GM18870 (cell line): ENCODE measurements around the gene NLRP5.

Experiments
- ATAC-seq: cut with Tn5 transposase; IDR thresholded peaks from one replicate; pipeline ENCODE4 v1.9.1; 2021; ENCODE audit warnings: moderate library complexity; ENCODE audit not compliant: unreplicated experiment

Gene NLRP5

GRCh38 chr19:56071151-56071550 lies 84.6 kb downstream of the NLRP5 start:
- no peak for ATAC-seq

- ATAC-seq, result no peak
These were observed 89.9 kb downstream of the NLRP5 start for GRCh38 chr19:56076498-56076897.

- no peak for ATAC-seq
These were observed 93.0 kb downstream of the NLRP5 start for GRCh38 chr19:56079609-56080008.

- ATAC-seq, result peak; percentile 66
These were observed 94.3 kb downstream of the NLRP5 start for GRCh38 chr19:56080669-56081401.

DNA sequence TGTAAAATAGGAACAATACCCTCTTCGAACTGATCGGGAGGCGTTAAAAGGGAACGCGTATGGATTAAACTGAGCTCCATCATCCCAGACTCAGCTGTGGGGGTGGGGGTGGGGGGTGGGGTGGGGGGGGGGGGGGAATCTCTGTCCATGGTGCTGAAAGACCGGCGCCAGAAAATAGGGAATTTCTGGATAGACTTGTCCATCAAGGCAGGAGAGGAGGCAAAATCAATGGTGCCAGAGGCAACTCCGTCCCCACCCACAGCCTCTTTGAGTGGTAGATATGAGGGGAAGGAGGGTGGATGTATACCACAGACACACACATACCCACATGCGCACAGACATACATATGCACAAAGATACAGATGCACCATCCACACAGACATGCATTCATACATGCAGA lies 97.1 kb downstream of the NLRP5 start:
- ATAC-seq, result no peak

DNA sequence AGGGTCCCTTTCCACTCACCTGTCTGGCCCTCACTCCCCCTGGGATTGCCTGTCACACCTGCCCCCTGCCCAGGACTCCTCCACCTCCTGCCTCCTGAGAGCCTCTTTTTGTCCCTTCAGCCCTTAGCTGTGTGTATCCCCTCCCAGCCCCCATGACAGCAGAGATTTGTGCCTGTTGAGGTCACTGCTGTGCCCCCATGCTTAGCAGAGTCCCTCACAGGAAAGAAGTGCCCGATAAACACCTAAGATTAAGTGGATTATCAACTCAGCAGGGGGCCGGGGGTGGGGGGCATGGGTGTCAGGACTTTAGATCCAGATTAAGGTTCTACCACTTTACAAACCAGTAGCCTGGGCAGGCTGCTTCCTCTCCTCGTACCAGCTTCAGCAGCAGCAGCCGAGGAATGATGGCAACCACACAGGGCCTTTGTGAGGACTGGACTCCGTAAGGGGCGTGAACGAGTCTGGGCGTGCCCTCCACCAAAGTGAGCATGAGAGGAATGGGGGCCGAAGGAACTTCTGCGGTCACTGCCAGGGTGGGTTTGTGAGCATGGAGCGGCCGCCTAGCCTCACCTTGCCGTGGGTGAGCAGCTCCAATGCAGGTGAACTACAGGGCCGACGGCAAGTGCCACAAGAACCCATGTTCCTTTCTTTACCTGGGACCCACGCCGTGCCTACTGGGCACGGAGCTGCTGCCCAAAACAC lies 98.4 kb downstream of the NLRP5 start:
- no peak for ATAC-seq

- ATAC-seq, result no peak
These were observed 99.1 kb downstream of the NLRP5 start for GRCh38 chr19:56085571-56086275.

DNA sequence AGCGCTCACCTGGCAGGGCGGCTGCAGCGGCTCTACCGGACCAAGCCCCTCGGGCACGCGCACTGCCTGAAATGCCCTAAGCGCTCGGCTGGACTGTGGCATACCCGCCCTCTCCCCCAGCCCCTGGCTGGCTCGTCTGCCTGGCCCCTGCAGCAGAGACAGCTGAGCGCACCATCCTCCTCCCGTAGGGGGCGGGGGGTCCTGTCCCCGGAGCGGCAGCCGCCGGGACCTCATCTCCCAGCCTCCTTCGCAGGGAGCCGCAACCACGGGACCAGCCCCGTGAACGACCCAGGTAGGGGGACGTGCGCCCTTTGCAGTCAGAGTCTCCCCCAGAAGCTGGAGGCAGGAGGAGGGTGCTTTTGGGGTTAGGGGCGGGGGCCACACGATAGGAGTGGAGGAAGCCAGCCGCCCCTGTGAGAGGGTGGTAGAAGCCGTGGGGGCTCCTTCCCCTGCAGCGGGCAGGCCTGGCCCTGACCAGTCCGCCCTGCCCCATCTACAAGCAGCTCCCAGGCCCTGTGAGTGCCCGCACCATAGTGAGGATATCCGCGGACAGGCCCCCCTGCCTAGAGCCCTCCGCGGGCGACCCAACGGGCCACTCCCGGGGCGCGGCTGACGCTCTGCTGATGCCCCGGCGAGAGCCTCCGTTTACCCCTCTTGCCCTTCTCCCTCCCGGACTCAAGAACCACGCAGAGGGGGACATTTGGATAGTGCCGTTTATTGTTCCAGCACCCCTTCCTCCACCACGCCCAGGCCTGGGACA lies 100.3 kb downstream of the NLRP5 start:
- ATAC-seq, result no peak

- no peak for ATAC-seq
These were observed 101.3 kb downstream of the NLRP5 start for GRCh38 chr19:56087647-56088496.

- no peak for ATAC-seq
These were observed 102.1 kb downstream of the NLRP5 start for GRCh38 chr19:56088497-56089215.

DNA sequence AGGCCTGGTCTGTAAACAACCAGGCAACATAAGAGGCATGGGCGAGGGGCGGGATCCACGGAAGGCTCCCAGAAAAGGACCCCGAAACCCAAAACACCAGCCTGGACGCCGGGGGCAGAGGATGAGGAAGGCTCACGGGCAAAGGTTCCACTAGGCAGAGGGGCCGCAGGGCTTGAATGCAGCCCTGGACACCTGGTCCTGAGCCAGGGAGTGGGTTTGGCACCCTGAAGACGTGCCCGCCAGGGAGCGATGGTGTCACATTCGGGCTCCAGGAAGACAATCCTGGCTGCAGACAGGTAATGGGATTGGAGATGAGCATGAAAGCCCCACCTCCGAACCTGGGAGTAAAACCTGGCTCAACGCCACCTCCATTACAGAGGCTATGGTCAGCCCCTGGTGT lies 102.8 kb downstream of the NLRP5 start:
- ATAC-seq, result no peak

GRCh38 chr19:56091066-56091490 lies 104.5 kb downstream of the NLRP5 start:
- ATAC-seq, result no peak

DNA sequence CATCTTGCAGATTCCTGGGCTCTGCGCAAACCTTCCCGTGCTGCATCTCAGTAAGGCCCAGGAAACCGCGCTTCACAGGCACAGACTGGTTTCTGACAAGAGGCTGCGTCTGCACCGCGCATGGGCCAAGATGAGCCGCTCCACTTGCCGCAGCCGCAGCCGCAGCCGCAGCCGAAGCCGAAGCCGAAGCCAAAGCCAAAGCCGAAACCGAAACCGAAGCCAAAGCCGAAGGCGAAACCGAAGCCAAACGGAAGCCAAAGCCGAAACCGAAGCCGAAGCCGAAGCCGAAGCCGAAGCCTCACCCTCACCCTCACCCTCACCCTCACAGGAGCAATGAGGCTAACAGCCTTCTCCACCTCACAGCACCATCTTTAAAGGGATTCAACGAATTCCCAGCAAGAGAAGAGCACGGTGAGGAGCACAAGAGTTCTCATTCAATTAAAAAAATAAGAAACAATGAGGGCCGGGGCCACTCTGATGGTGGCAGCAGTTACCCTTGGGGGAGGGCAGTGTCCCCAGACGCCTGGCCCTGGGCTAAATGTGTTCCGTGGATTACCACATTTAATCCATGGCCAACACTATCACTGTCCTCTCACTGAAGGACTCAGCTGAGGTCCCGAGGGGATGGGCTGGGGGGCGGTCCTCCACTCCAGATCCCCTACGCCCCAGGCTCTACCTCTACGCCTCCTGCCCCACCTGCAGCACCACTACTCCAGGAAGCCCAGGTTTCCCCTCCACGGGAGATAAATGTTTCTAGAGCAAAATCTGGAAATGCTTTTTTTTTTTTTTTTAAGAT lies 105.4 kb downstream of the NLRP5 start:
- ATAC-seq, result no peak

DNA sequence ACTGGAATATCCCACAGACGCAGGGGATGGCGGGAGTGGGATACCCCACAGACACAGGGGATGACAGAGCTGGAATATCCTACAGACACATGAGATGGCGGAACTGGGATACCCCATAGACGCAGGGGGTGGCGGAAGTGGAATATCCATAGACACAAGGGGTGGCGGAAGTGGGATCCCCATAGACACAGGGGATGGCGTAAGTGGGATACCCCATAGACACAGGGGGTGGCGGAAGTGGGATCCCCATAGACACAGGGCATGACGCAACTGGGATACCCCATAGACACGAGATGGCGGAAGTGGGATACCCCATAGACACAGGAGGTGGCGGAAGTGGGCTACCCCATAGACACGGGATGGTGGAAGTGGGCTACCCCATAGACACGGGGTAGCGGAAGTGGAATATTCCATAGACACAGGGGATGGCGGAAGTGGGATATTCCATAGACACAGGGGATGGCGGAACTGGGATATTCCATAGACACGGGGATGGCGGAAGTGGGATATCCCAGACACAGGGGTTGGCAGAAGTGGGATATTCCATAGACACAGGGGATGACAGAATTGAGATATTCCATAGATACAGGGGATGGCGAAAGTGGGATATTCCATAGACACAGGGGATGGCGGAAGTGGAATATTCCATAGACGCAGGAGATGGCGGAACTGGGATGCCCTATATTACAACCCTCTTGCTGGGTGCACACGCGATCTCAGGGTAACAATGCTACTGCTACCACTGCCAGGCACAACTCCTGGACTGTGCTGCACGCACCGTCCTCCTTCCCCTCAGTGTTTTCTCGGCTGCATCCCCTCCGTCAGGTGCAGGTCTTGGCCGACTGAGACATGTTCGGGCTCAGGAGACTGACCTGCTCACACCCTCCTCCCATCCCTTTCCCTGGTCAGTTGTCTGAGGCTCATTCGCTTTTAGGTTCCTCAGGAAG lies 106.4 kb downstream of the NLRP5 start:
- ATAC-seq, result no peak

- no peak for ATAC-seq
These were observed 107.9 kb downstream of the NLRP5 start for GRCh38 chr19:56094449-56094848.

DNA sequence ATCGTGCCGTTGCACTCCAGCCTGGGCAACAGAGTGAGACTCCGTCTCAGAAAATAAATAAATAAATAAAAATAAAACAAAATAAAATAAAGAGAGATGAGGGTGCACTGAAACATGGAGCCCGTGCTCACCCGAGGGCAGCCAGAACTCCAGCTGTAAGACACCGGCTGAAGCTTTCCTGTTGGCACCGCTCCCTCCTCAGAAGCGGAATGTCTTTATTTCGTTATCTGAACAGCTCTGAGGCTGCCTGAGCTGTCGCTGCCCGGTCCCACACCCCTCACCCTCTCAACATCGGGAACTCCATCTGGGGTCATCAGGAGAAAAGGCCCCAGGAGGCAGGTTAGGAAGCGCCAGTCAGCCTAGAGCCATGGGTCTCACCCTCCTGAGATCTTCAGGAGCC lies 110.1 kb downstream of the NLRP5 start:
- ATAC-seq, result no peak

GRCh38 chr19:56097306-56097705 lies 110.7 kb downstream of the NLRP5 start:
- no peak for ATAC-seq

- no peak for ATAC-seq
These were observed 111.2 kb downstream of the NLRP5 start for GRCh38 chr19:56097776-56098175.
